ENCODE results near the gene NQO2.
"Not testable (repeated sequence)": the region's sequence is repeated elsewhere in the genome, so short reads cannot be mapped to it uniquely, and the experiment has no call there.

Gene NQO2

GRCh38 chr6:3005077-3005476 lies 5.4 kb downstream of the NQO2 start:
- DNase-seq (ENCODE audit: low spot score) = no peak
- TF ChIP-seq CTCF (IDR thresholded peaks at IDR 0.05; ENCODE audit: extremely low read depth, missing control alignments) = no peak

GRCh38 chr6:3005874-3006273 lies 6.2 kb downstream of the NQO2 start:
- TF ChIP-seq CTCF (IDR thresholded peaks at IDR 0.05; ENCODE audit: extremely low read depth, missing control alignments) = no peak
- DNase-seq (ENCODE audit: low spot score) = no peak

GRCh38 chr6:3006476-3006875 lies 6.8 kb downstream of the NQO2 start:
- no peak for TF ChIP-seq CTCF (IDR thresholded peaks at IDR 0.05; ENCODE audit: extremely low read depth, missing control alignments)
- no peak for DNase-seq (ENCODE audit: low spot score)

- no peak for DNase-seq (ENCODE audit: low spot score)
- TF ChIP-seq CTCF (IDR thresholded peaks at IDR 0.05; ENCODE audit: extremely low read depth, missing control alignments) = no peak
These were observed 7.9 kb downstream of the NQO2 start for GRCh38 chr6:3007571-3007970.

GRCh38 chr6:3008712-3009265 lies 9.1 kb downstream of the NQO2 start:
- not testable (repeated sequence) for DNase-seq (ENCODE audit: low spot score)

GRCh38 chr6:3009930-3010329 lies 10.2 kb downstream of the NQO2 start:
- TF ChIP-seq CTCF (IDR thresholded peaks at IDR 0.05; ENCODE audit: extremely low read depth, missing control alignments) = no peak
- no peak for DNase-seq (ENCODE audit: low spot score)

GRCh38 chr6:3011158-3011557 lies 11.5 kb downstream of the NQO2 start:
- no peak for TF ChIP-seq CTCF (IDR thresholded peaks at IDR 0.05; ENCODE audit: extremely low read depth, missing control alignments)
- DNase-seq (ENCODE audit: low spot score) = no peak

GRCh38 chr6:3011592-3011991 lies 11.9 kb downstream of the NQO2 start:
- TF ChIP-seq CTCF (IDR thresholded peaks at IDR 0.05; ENCODE audit: extremely low read depth, missing control alignments) = no peak
- DNase-seq (ENCODE audit: low spot score) = no peak
